Epithelial cell of umbilical artery (primary cell): ENCODE measurements around the gene ACVRL1. TPM values are rescaled to one million over a fixed set of nuclear protein-coding genes. Genes with fewer than 3 reads are reported as not detected.

Experiments
- total RNA-seq: library from RNA; depleted of rRNA; stranded (reverse); fragments of >200 nt; gene quantifications from 2 replicates; pipeline ENCODE4 v1.2.3, GENCODE V29; 2014

The ACVRL1 gene
- total RNA-seq: 1,152 and 1,206 TPM in 2 replicates

DNA sequence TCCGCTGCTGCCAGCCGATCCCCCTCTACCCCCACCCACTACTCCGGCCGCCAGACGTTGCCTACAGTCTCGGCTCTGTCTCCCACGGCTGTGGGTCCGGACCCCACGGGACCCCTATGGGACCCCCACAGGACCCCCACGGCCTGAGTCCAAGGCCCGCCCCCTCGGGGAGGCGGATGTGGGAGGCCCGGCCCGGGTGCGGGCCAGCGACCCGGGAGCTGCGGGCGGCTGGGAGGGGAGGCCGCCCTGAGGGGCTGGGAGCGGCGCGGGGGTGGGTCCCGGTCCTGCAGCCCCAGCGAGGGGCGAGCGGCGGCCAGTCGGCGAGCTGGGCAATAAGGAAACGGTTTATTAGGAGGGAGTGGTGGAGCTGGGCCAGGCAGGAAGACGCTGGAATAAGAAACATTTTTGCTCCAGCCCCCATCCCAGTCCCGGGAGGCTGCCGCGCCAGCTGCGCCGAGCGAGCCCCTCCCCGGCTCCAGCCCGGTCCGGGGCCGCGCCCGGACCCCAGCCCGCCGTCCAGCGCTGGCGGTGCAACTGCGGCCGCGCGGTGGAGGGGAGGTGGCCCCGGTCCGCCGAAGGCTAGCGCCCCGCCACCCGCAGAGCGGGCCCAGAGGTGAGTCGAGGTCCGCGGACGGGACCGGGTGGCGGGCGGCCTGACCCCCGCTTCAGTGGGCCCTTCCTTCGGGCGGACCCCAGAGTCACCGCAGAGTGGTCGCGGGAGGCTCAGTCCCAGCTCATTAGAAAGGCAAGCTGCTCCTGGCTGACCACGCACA lies at the start of gene ACVRL1:
Gene ACVRL1, plus strand, starts transcription at position 422 of the 773 bp plus-strand sequence. CDS start 4,971 bp downstream, outside the sequence.

DNA sequence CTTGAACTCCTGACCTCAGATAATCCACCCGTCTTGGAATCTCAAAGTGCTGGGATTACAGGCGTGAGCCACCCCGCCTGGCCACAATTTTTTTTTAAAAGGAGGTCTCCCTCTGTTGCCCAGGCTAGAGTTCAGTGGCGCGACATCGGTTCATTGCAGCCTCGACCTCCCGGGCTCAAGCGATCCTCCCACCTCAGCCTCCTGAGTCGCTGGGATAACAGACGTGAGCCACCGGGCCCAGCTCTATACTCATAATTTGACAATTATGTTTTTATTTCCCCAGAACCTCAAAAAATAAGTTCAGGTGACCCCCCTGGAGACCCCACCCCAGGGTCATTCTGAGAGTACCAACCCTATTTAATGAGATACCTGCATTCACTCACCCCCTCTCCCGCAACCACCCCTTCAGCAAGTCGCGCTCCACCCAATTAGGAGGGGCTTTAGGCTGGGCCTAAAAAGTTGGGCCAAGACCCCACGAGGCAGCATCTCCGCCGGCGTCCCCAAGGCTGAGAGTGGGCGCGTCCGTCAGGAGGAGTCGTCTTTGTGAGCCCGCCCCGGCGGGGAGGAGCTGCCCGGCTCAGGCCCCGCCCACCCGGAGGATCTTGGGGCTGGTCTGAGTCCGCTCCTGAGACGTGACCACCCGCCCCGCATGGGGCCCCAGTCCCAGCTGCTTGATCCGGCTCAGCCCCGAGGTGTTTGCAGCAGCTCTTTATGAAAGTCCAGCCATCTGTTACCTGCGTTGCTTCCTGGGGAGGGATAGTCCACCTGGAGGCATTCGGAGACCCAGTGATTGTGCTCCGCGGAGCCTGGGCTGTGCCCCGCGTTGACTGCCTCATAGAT lies 19.6 kb upstream of the ACVRL1 start, which contains the start of gene ANKRD33:
Gene ANKRD33, plus strand, starts transcription at position 628 of the 840 bp plus-strand sequence. Its CDS starts 84 bp downstream, at position 712.

DNA sequence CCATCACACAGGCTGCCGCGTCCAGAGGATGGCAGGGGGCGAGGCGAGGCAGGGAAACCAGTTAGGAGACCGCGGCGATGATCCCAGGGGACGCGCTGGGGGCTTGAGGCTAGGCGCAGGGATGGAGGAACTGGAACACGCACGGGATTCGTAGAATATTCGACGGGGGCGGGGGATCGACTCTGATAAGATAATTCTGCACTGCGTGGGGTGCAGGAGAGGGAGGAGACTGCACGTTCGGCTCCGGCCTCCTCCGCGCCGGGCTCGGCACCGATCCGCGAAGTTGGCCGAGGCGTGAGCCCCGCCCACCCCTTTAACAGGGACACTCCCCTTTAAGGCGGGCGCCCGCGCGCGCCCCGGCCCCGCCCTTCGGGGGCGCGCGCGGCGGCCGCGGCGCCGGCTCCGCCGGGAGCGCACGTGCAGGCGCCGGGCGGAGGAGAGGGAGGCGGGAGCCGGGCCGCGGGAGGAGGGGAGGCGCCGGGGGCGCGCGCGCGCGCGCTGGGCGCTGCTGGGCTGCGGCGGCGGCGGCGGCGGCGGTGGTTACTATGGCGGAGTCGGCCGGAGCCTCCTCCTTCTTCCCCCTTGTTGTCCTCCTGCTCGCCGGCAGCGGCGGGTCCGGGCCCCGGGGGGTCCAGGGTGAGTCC lies 44.0 kb downstream of the ACVRL1 start, which contains the start of gene ACVR1B:
Gene ACVR1B, plus strand, starts transcription at position 501 of the 644 bp plus-strand sequence. Its CDS starts 45 bp downstream, at position 546.

Other genes starting within 250 kb of the ACVRL1 start
- 0.61 and 0.65 TPM in 2 replicates for gene FIGNL2, start 58.8 kb upstream of the ACVRL1 start, total RNA-seq
- gene ANKRD33, start 19.4 kb upstream of the ACVRL1 start, total RNA-seq: 0.15 and 0.32 TPM in 2 replicates
- gene ACVR1B, start 44.2 kb downstream of the ACVRL1 start, total RNA-seq: 13.3 and 16.4 TPM in 2 replicates
- 35.4 and 52.0 TPM in 2 replicates for gene TAMALIN, start 99.4 kb downstream of the ACVRL1 start, total RNA-seq
- gene NR4A1, start 143.9 kb downstream of the ACVRL1 start, total RNA-seq: 0.46 and 0.97 TPM in 2 replicates
- gene ATG101, start 162.5 kb downstream of the ACVRL1 start, total RNA-seq: 89.5 and 90.6 TPM in 2 replicates
- gene SMIM41, start 172.2 kb downstream of the ACVRL1 start, total RNA-seq: not detected in 2 replicates